HCT116 (cell line): ENCODE measurements around the gene IFI27. TPM values are rescaled to one million over a fixed set of nuclear protein-coding genes. Genes with fewer than 3 reads are reported as not detected.

Experiments used
- ATAC-seq: fragments of 200-7000 bp; cut with Tn5 transposase; 2 replicates; pipeline ENCODE4 v1.9.1; 2020; ENCODE audit warnings: mild to moderate bottlenecking, moderate library complexity
- BruUV-seq: library from RNA; stranded (reverse); fragments of 400-500 nt; replicated peaks from 2 replicates; lab custom pipeline; 2021; lab: Mats Ljungman, UMichigan
- CTCF ChIA-PET: fragments of 300-600 bp; sonication (Branson Sonifier 250); formaldehyde crosslinking; loops from one replicate; lab custom pipeline; 2021; ENCODE audit warnings: antibody characterized with exemption; lab: Charles Lee
- POLR2A ChIA-PET: fragments of 300-600, 350-600 bp; sonication (Branson Sonifier 250); formaldehyde crosslinking; loops from one replicate; lab custom pipeline; 2021; ENCODE audit warnings: antibody characterized with exemption; lab: Charles Lee
- RAD21 ChIA-PET, 2 experiments: fragments of 300-600 bp; sonication (Branson Sonifier 250); formaldehyde crosslinking; loops; one replicate each; lab custom pipeline; 2023; ENCODE audit warnings: low total read pairs in 2 of 2; ENCODE audit not compliant: uncharacterized antibody in 2 of 2, unreplicated experiment in 2 of 2, low non-redundant PET in 1 of 2; lab: Charles Lee
- DNase-seq: peaks from one replicate; pipeline ENCODE4 v3.0.0-alpha.2; 2010; ENCODE audit warnings: low read depth, low spot score
- H2AFZ ChIP-seq: fragments of 200-600 bp; shearing (Covaris generic), sonication (generic); 2 replicates; pipeline ENCODE4 v1.6.1; 2017; ENCODE audit warnings: low read depth, mixed run types, mixed read lengths, antibody characterized with exemption, low read length; ENCODE audit not compliant: poor library complexity, severe bottlenecking
- H3K27ac ChIP-seq: 2 replicates; pipeline ENCODE4 v1.5.1; 2012; ENCODE audit warnings: low read depth, low read length
- H3K27me3 ChIP-seq: fragments of 200-600 bp; sonication (generic); 2 replicates; pipeline ENCODE4 v1.6.1; 2016; ENCODE audit warnings: mixed run types, low read length, mixed read lengths; ENCODE audit not compliant: insufficient read depth
- H3K36me3 ChIP-seq, 2 experiments: fragments of 200-500 bp in 1 of 2; fragments of 200-600 bp in 1 of 2; sonication (Bioruptor generic) in 1 of 2; sonication (generic) in 1 of 2; 2 replicates each; pipeline versions ENCODE4 v1.5.1 to v1.6.1; 2014 to 2016; ENCODE audit warnings: low read length in 2 of 2, inconsistent platforms in 1 of 2, mixed read lengths in 1 of 2, mixed run types in 1 of 2; ENCODE audit not compliant: insufficient read depth in 2 of 2, control insufficient read depth in 1 of 2
- H3K4me1 ChIP-seq, 2 experiments: fragments of 200-600 bp in 1 of 2; sonication (generic) in 1 of 2; 2 replicates each; pipeline versions ENCODE4 v1.5.1 to v1.6.1; 2012 to 2017; ENCODE audit warnings: low read length in 2 of 2, inconsistent platforms in 1 of 2, mild to moderate bottlenecking in 1 of 2, mixed read lengths in 1 of 2, mixed run types in 1 of 2, moderate library complexity in 1 of 2; ENCODE audit not compliant: insufficient read depth in 2 of 2, control insufficient read depth in 1 of 2
- H3K4me2 ChIP-seq: fragments of 200-600 bp; sonication (generic); 2 replicates; pipeline ENCODE4 v1.6.1; 2017; ENCODE audit warnings: mixed run types, low read length, mixed read lengths
- H3K4me3 ChIP-seq, 2 experiments: fragments of 200-600 bp in 1 of 2; sonication (generic) in 1 of 2; replicated peaks in 1 of 2; 2 replicates each; pipeline ENCODE4 v1.5.1; 2011 to 2016; ENCODE audit warnings: low read length in 2 of 2, control low read depth in 1 of 2, low read depth in 1 of 2, mild to moderate bottlenecking in 1 of 2, mixed read lengths in 1 of 2, mixed run types in 1 of 2
- H3K79me2 ChIP-seq: fragments of 200-600 bp; sonication (generic); 2 replicates; pipeline ENCODE4 v1.6.1; 2017; ENCODE audit warnings: mild to moderate bottlenecking, mixed run types, low read length, moderate library complexity, mixed read lengths; ENCODE audit not compliant: insufficient read depth
- H3K9ac ChIP-seq: fragments of 200-600 bp; sonication (generic); 2 replicates; pipeline ENCODE4 v1.6.1; 2016; ENCODE audit warnings: low read length, mixed read lengths
- H3K9me2 ChIP-seq: fragments of 200-600 bp; sonication (generic), shearing (Covaris generic); 2 replicates; pipeline ENCODE4 v1.6.1; 2017; ENCODE audit warnings: mixed run types, mild to moderate bottlenecking, moderate library complexity; ENCODE audit not compliant: insufficient read depth
- H3K9me3 ChIP-seq, 2 experiments: fragments of 200-500 bp in 1 of 2; fragments of 200-600 bp in 1 of 2; sonication (Bioruptor generic) in 1 of 2; sonication (generic) in 1 of 2; 2 replicates each; pipeline ENCODE4 v1.6.1; 2014 to 2017; ENCODE audit warnings: low read length in 2 of 2, mixed read lengths in 2 of 2, inconsistent platforms in 1 of 2, low read depth in 1 of 2, mild to moderate bottlenecking in 1 of 2, mixed run types in 1 of 2, moderate library complexity in 1 of 2; ENCODE audit not compliant: control insufficient read depth in 1 of 2, insufficient read depth in 1 of 2
- H4K20me1 ChIP-seq: fragments of 200-600 bp; sonication (generic), shearing (Covaris generic); 2 replicates; pipeline ENCODE4 v1.6.1; 2017; ENCODE audit warnings: mixed run types, mild to moderate bottlenecking, moderate library complexity; ENCODE audit not compliant: insufficient read depth
- CTCF ChIP-seq, 3 experiments: fragments of 200-600 bp in 1 of 3; sonication (generic) in 1 of 3; IDR thresholded peaks in 2 of 3; conservative IDR thresholded peaks in 1 of 3; 2 replicates each; pipeline ENCODE4 v1.5.1; 2012 to 2017; ENCODE audit warnings: low read depth in 2 of 3, low read length in 2 of 3, antibody characterized with exemption in 1 of 3, borderline replicate concordance in 1 of 3, control low read depth in 1 of 3, mild to moderate bottlenecking in 1 of 3, mixed read lengths in 1 of 3, mixed run types in 1 of 3, moderate library complexity in 1 of 3; ENCODE audit not compliant: insufficient read depth in 1 of 3
- EZH2 ChIP-seq: fragments of 200-600 bp; sonication (generic); IDR thresholded peaks from 2 replicates; pipeline ENCODE4 v1.6.1; 2017; ENCODE audit warnings: antibody characterized with exemption, mixed run types
- EZH2phosphoT487 ChIP-seq: fragments of 200-600 bp; IDR thresholded peaks from 2 replicates; pipeline ENCODE4 v1.6.1; 2018; ENCODE audit warnings: antibody characterized with exemption, borderline replicate concordance
- POLR2A ChIP-seq: IDR thresholded peaks from 2 replicates; pipeline ENCODE4 v1.7.0; 2011; ENCODE audit warnings: borderline replicate concordance; ENCODE audit not compliant: insufficient read depth, insufficient read length; ENCODE audit errors: extremely low read depth
- POLR2AphosphoS5 ChIP-seq: IDR thresholded peaks from 2 replicates; pipeline ENCODE4 v1.6.1; 2011; ENCODE audit warnings: mild to moderate bottlenecking, low read depth, low read length, moderate library complexity
- RAD21 ChIP-seq: IDR thresholded peaks from 2 replicates; pipeline ENCODE4 v1.6.1; 2012; ENCODE audit warnings: low read depth, mild to moderate bottlenecking
- REST ChIP-seq: IDR thresholded peaks from 2 replicates; pipeline ENCODE4 v1.6.1; 2012; ENCODE audit warnings: low read depth
- SP1 ChIP-seq: IDR thresholded peaks from 2 replicates; pipeline ENCODE4 v1.6.1; 2012; ENCODE audit warnings: low read depth
- SRF ChIP-seq: IDR thresholded peaks from 2 replicates; pipeline ENCODE4 v1.6.1; 2012; ENCODE audit warnings: low read depth
- TCF7L2 ChIP-seq: IDR thresholded peaks from 2 replicates; pipeline ENCODE4 v1.7.0; 2011; ENCODE audit warnings: borderline replicate concordance, inconsistent platforms; ENCODE audit not compliant: insufficient read depth, insufficient read length; ENCODE audit errors: extremely low read depth
- YY1 ChIP-seq: IDR thresholded peaks from 2 replicates; pipeline ENCODE4 v1.6.1; 2011; ENCODE audit warnings: low read length, low read depth, moderate library complexity, mild to moderate bottlenecking; ENCODE audit not compliant: insufficient replicate concordance; ENCODE audit errors: extremely low read depth
- ZBTB33 ChIP-seq: IDR thresholded peaks from 2 replicates; pipeline ENCODE4 v1.6.1; 2011; ENCODE audit warnings: mild to moderate bottlenecking, low read length, moderate library complexity; ENCODE audit not compliant: insufficient replicate concordance; ENCODE audit errors: extremely low read depth
- ZNF274 ChIP-seq: fragments of 200-500 bp; sonication (Bioruptor generic); IDR thresholded peaks from 2 replicates; pipeline ENCODE4 v1.6.1; 2014; ENCODE audit warnings: mild to moderate bottlenecking, low read depth, low read length, inconsistent platforms
- intact Hi-C: fragments of 100-400 bp; cut with micrococcal nuclease; formaldehyde crosslinking; loops from 2 replicates; pipeline ENCODE4 v1.10.0; 2022
- total RNA-seq: library from RNA; stranded (reverse); gene quantifications from one replicate; pipeline ENCODE4 v1.2.1, GENCODE V29; 2021; ENCODE audit not compliant: unreplicated experiment

The IFI27 gene
- total RNA-seq, 1 experiment from 2014 or later: 3.8 TPM

- CTCF ChIA-PET: no interaction called here
- no peak overlapping the region for H3K9ac ChIP-seq
- no peaks in the 10 kb centered on the region for H3K9me3 ChIP-seq
- TF ChIP-seq POLR2A: no peak
- no peak for TF ChIP-seq YY1
- no peak for TF ChIP-seq ZNF274
- TF ChIP-seq POLR2AphosphoS5: no peak
- TF ChIP-seq EZH2: no peak
- TF ChIP-seq SP1: no peak
- no peak for TF ChIP-seq REST
- no peak for TF ChIP-seq ZBTB33
- no peak for TF ChIP-seq CTCF (IDR thresholded peaks at IDR 0.05 in 2 of 3, conservative IDR thresholded peaks at IDR 0.05 in 1 of 3; ENCODE audit: borderline replicate concordance in 1 of 3, insufficient read depth in 1 of 3, low read depth in 2 of 3, low read length in 2 of 3)
- no peak for TF ChIP-seq SRF
- no peak for TF ChIP-seq EZH2phosphoT487
- no peak for TF ChIP-seq TCF7L2
- no peak for TF ChIP-seq RAD21
- H3K4me3 ChIP-seq: no peak overlapping the region
- H3K79me2 ChIP-seq: no peaks in the 10 kb centered on the region
- H3K27me3 ChIP-seq: no peaks in the 10 kb centered on the region
- intact Hi-C loops: no loop called here
- H3K9me2 ChIP-seq: no peaks in the 10 kb centered on the region
- DNase-seq (no peak), ATAC-seq (no peak)
- peaks cover 0 to 6% of the 10 kb centered on the region in 2 experiments; a peak in 1 of 4 replicates for H3K4me1 ChIP-seq
- H3K4me2 ChIP-seq: no peak overlapping the region
- no peaks in the 10 kb centered on the region for H4K20me1 ChIP-seq
- BruUV-seq: no TSS peak
- no peak overlapping the region for H2AFZ ChIP-seq
- RAD21 ChIA-PET: no interaction called here
- no peak overlapping the region for H3K27ac ChIP-seq
- POLR2A ChIA-PET: no interaction called here
- no peaks in the 10 kb centered on the region for H3K36me3 ChIP-seq
These were observed 17.1 kb upstream of the IFI27 start for GRCh38 chr14:94093418-94093817.
